Liver (tissue), 3 donors: Measurements from ENCODE around the gene NEURL1.

Experiments used
- CTCF ChIP-seq: fragments of 150-350 bp; IDR thresholded peaks from 2 replicates; pipeline ENCODE4 v1.5.1; 2017; ENCODE audit warnings: improper control_type of control experiment, low read depth, low read length; ENCODE audit not compliant: missing input control
- RAD21 ChIP-seq, 2 donors: IDR thresholded peaks; 2 replicates each; pipeline ENCODE4 v1.6.1; 2016; ENCODE audit warnings: antibody characterized with exemption in 2 of 2, mild to moderate bottlenecking in 2 of 2
- REST ChIP-seq: IDR thresholded peaks from 2 replicates; pipeline ENCODE4 v1.6.1; 2016; ENCODE audit warnings: antibody characterized with exemption, mild to moderate bottlenecking
- TAF1 ChIP-seq: conservative IDR thresholded peaks from 2 replicates; pipeline ENCODE4 v1.6.1; 2016; ENCODE audit warnings: antibody characterized with exemption, mild to moderate bottlenecking
- YY1 ChIP-seq: IDR thresholded peaks from 2 replicates; pipeline ENCODE4 v1.6.1; 2016; ENCODE audit warnings: antibody characterized with exemption, mild to moderate bottlenecking
- TF ChIP-seq, protein P1 (sequence below): IDR thresholded peaks from 2 replicates; pipeline ENCODE4 v1.6.1; 2016; ENCODE audit warnings: antibody characterized with exemption
- donor health status: healthy.
- donor health status: healthy.

GRCh38 chr10:103445366-103445765 is 48.1 kb upstream of the NEURL1 start:
- TF ChIP-seq, protein P1, sequence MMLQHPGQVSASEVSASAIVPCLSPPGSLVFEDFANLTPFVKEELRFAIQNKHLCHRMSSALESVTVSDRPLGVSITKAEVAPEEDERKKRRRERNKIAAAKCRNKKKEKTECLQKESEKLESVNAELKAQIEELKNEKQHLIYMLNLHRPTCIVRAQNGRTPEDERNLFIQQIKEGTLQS, result no peak
- TF ChIP-seq RAD21 (IDR thresholded peaks at IDR 0.05) (no peak), YY1 (no peak), CTCF (no peak), REST (no peak), TAF1 (no peak)
